T-helper 2 cell treated with Interferon-gamma antibody and Interleukin-4, amounts not matched to agents 100 ng/mL and 5 ng/mL, for 36 hours (primary cell): ENCODE measurements around the gene PSPN. TPM values are rescaled to one million over a fixed set of nuclear protein-coding genes. Genes with fewer than 3 reads are reported as not detected.

Source experiments
- intact Hi-C: fragments of 100-400 bp; cut with micrococcal nuclease; formaldehyde crosslinking; loops from one replicate; pipeline ENCODE4 v1.15.1; 2023
- total RNA-seq: library from RNA; stranded (reverse); gene quantifications from 2 replicates; pipeline ENCODE4 v1.2.3, GENCODE V29; 2022

PSPN gene
- 1.9 and 2.1 TPM in 2 replicates for total RNA-seq

GRCh38 chr19:6375411-6376010 is at the start of gene PSPN:
Gene PSPN, minus strand, starts transcription at chr19:6375933. Its CDS starts 84 bp downstream, at chr19:6375849.
- intact Hi-C loops: loop anchor here (10.0 kb wide), 1 partner anchor 689 kb away; the partner anchor contains the start of gene ZNF557

GRCh38 chr19:6424939-6425731 is 49.4 kb upstream of the PSPN start:
- intact Hi-C loops: loop anchor here (1.0 to 10.0 kb wide), 8 partner anchors 32 to 521 kb away; partner anchors contain the start of genes GPR108, GTF2F1, TUBB4A and VMAC

DNA sequence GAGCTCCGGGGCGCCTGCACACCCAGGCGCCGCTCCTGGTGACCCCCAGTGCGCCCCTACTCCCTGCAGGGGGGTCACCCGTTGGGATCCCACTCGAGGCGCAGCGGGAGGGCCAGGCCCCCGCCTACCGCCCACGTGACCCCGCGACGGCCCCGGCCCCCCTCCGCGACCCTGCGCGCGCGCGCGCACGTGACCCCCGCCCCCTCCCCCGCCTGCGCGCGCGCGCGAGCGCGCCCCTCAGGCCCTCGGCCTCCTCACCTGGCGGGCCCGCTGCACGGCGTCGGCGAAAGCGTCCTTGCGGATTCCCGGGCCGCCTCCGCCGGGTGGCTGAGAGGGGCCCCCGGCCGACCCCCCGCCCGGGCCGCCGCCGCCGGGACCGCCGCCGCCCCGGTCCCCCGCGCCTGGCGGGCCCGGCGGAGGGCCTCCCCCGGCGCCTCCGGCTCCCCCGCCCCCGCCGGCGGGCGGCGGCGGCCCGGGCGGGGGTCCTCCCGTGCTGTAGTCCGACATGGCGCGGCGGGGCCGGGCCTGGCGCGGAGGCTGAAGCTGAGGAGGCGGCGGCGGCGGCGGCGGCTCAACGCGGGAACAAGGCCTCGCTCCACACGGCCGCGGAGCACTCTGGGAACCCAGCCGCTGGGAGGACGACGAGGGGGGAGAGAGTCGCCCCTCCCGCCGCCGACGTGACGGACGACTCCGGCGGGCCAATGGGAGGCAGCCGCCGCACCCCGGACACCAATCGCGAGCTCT is 48.6 kb upstream of the PSPN start, which contains the start of gene KHSRP:
TSS of gene KHSRP (minus strand) at position 617 of the 744 bp plus-strand sequence. CDS start at position 507, 110 bp downstream.
- intact Hi-C loops: loop anchor here (1.0 to 10.0 kb wide), 2 partner anchors 62 to 80 kb away; partner anchors contain the start of gene TUBB4A

- intact Hi-C loops: loop anchor here (1.0 to 10.0 kb wide), 2 partner anchors 61 to 81 kb away; partner anchors contain the start of gene TUBB4A
Observed at GRCh38 chr19:6423499-6424194, 47.9 kb upstream of the PSPN start.

DNA sequence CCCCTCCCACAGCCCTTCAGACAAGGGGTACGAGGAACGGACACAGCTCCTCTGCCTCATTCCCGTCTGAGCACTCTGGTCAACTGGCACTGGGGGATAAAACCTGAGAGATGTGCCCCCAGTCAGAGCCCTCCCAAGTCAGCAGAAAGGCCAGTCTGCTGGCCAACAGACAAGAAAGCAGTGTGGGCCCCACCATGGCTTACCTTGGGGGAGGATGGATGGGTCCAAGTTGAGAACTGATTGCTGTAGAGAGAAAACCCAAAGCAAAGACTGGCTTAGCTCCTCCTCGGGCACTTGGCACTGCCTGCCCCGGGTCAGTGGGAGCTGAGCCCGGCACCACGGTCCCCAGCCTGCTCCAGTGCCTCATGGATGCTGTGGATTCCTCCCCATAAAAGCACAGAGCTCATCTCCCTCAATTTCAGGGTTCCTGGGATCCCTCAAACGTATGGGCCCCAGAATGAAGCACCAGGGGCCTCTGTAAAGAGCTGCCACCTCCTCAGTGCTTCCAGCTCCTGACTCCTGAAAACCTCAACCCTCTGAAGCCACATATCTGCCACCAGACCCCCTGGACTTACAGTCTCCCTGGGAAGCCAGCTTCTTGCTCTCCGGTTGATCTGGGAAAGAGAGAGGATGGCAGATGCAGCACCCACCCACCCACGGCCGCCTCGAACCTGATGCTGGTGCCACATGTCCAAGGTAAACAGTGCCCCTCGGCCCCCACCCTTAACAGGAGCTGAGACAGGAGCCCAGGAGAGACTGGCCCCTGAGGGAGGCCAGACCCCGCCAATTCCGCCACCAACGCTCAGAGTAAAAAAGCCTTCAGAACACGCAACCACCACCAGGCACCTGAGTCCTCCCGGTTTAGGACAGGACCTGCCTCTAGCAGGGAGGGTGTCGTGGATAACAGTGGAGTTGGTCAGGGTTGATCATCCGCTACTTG is 45.6 kb upstream of the PSPN start:
- intact Hi-C loops: loop anchor here (10.0 kb wide), 1 partner anchor 83 kb away; the partner anchor contains the start of gene TUBB4A

DNA sequence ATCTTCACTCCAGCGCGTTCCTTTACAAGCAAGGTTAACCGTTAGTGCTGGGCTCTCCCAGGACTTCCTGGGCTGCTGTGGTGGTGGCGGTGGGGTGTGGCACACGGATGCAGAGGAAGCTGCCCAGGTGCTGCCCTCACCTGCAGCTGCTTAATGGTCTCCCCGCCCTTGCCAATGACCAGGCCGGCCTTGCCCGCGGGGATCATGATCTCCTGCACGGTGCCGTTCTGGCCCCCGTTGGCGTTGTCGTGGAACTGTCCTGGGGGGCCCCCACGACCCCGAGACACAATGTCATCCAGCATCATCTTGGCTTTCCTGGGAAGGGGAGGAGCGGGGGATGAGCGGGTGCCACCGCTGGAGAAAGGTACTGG is 42.8 kb upstream of the PSPN start:
- intact Hi-C loops: no loop called here

- intact Hi-C loops: no loop called here
Observed at GRCh38 chr19:6417713-6418561, 42.2 kb upstream of the PSPN start.

GRCh38 chr19:6416658-6417405 is 41.1 kb upstream of the PSPN start:
- intact Hi-C loops: no loop called here

DNA sequence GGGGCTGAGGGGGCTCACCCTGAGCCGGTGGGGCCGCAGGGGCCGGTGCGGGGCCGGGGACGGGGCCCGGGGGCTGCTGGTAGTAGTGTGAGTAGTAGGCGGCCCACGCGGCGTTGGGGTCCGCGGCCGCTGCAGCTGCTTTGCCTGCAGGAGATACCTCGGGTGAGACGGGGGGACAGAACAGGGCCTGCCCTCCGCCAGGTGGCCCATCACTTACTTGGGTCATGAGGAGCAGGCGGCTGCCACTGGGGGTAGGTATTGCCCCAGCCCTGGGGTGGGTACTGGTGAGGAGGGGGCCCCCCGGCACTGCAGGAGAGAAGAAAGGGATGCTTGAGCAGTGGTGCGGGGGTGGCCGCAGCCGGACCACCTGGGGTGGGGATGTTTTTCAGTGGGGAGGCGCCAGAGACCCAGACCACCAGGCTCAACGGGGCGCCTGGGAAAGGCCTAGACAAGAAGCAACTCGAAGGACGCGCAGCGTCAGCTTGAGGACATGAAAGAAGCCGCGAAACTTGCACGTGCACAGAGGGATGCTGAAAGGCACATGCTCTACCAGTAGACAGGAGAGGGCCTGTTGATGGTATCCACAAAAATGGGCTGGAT is 40.0 kb upstream of the PSPN start:
- intact Hi-C loops: no loop called here

DNA sequence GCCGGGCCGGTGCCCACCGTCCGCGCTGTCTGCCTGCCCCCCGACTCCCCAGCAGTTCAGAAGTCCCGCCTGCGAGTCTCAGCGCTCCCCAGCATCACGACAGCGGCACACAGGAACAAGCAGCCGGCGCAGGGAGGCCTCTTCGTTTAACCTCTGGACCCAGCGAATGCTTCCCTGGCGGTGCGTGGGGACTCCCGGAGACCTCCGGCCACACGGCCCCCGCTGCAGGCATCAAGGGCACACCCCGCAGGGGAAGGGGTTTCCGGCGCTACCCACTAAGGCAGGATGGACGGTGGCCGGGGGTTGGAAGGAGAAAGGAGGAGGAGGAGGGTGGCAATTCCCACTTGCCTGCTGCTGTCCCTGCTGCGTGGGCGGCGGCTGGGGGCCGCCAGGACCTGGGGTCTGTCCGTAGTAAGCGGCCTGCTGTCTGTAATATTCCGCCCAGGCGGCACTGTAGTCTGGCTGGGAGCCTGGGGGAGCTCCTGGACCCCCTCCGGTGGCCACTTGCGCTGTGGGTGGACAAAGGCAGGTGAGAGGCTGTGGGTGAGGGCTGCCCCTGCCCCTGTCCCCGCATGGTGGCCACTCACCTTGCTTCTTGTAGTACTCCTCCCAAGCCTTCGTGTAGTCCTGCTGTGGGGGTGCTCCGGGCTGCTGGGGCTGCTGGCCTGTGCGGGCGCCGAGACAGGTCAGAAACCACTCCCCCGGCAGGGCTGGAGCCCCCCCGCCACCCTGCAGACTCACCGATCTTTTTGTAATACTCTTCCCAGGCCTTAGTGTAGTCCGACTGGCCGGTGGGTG is 39.3 kb upstream of the PSPN start:
- intact Hi-C loops: no loop called here

GRCh38 chr19:6413721-6414643 is 38.2 kb upstream of the PSPN start:
- intact Hi-C loops: no loop called here

DNA sequence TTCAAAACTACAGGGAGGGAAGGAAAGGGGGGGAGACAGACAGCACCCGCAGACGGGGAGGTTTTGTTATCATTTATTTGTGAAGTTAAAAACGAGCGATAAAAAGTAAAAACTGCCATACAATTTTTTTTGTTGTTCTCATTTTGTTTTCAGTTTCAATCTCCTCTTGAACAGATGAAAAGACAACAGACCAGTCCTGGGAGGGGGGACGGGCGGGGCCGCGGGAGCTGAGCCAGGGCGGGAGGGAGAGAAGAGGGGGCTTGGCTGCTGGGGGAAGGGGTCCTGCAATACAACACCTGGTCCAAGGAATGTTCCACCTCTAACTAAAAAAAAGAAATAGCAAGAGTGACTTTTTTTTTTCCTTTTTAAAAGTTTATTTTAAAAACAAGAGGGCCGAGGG is 37.6 kb upstream of the PSPN start:
- intact Hi-C loops: no loop called here

DNA sequence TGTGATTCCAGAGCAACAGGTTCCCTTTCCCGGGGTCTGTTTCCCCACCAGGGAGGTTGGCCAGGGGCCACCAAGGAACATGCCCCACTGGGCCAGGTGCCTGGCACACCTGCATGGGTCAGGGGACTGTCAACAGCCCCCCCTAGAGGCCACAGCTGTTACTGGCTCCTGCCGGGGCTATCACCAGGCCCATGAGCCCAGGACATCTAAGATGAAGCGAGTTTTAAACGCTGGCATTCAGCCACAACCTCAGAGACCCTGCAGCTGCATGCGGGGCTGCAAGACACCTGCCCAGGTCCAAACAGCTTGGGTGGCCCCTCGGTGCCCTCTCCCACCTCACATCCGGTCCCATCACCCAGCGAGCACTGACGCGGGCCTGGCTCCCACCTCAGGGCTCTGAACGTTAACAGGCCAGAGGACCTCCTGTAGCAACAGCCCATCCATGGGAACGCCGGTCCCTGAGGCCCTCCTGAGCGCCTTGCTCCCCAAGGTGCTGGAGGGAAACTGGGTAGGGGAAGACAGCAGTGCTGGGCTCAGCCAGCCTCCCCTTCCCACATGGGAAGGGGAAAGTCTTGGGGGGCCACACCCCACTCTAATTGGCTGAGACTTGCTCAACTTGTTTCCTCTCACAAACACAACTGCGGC is 36.8 kb upstream of the PSPN start:
- intact Hi-C loops: no loop called here

DNA sequence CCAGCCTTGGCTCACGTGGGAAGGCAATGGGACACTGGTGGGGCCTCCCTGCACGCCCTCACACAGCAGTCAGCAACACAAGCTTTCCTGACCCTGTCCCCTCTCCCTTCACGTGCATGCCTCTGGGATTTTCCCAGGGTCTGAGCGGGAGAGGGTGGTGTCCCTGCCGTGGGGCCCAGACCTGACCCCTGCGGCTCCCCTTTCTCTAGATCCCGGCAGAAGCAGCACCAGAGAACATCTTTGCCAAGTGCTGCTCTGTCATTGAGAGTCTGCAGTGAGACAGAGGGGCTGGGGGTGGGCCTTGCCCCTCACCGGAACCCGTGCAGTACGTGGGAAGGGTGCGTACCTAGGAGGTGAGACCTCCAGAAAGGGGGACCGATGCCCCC is 36.3 kb upstream of the PSPN start:
- intact Hi-C loops: no loop called here

DNA sequence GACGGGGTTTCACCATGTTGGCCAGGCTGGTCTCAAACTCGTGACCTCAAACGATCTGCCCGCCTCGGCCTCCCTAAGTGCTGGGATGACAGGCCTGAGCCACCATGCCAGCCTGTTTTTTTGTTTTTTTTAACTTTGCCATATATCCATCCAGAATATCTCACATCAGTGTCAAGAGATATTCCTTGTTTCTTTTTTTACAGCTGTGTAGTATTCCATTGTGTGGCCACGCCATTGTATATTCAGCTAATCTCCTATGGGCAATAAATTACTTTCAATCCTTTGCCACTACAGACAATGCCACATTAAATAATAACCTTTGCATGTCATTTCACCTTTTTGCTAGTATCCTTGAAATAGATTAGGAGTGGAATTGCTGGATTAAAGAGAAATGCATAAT is 33.6 kb upstream of the PSPN start:
- intact Hi-C loops: no loop called here

- intact Hi-C loops: no loop called here
Observed at GRCh38 chr19:6406401-6406800, 30.7 kb upstream of the PSPN start.
